ENCODE results near the gene ART3. TPM values are rescaled to one million over a fixed set of nuclear protein-coding genes. Genes with fewer than 3 reads are reported as not detected.
A peak's percentile ranks its signal among the peaks of the same experiment; 100 is the strongest.

The ART3 gene
- total RNA-seq, 1 donor from 2014 or later = 7.3 TPM

- Mint-ChIP-seq H3K36me3 (ENCODE audit: insufficient read depth) (peaks cover 17% of the 10 kb centered on the region), H3K27ac (no peak overlapping the region), H3K9me3 (ENCODE audit: low read depth) (no peaks in the 10 kb centered on the region), H3K27me3 (no peaks in the 10 kb centered on the region), H3K4me3 (ENCODE audit: low read depth) (no peak overlapping the region), H3K4me1 (ENCODE audit: low read depth) (peaks cover 19% of the 10 kb centered on the region)
- no peak for TF ChIP-seq CTCF (IDR thresholded peaks at IDR 0.05; ENCODE audit: unreplicated experiment)
- no peak for DNase-seq (ENCODE audit: low spot score, unreplicated experiment)
Measured at GRCh38 chr4:76144546-76144945, 70.0 kb downstream of the ART3 start.

- H3K4me1 Mint-ChIP-seq (ENCODE audit: low read depth) = peaks cover 19% of the 10 kb centered on the region
- peaks cover 5% of the 10 kb centered on the region for H3K36me3 Mint-ChIP-seq (ENCODE audit: insufficient read depth)
- peak; percentile 37 for DNase-seq (ENCODE audit: low spot score, unreplicated experiment)
- H3K9me3 Mint-ChIP-seq (ENCODE audit: low read depth) = no peaks in the 10 kb centered on the region
- TF ChIP-seq CTCF (IDR thresholded peaks at IDR 0.05; ENCODE audit: unreplicated experiment) = no peak
- peak overlapping the region; percentile 97 for H3K4me3 Mint-ChIP-seq (ENCODE audit: low read depth)
- H3K27me3 Mint-ChIP-seq = no peaks in the 10 kb centered on the region
- H3K27ac Mint-ChIP-seq = peak overlapping the region; percentile 92
Measured at GRCh38 chr4:76147454-76148141, 73.1 kb downstream of the ART3 start.

GRCh38 chr4:76148142-76148865, 73.8 kb downstream of the ART3 start, which contains the start of gene NUP54:
Gene NUP54 (minus strand): TSS chr4:76148397. CDS start chr4:76148374, 23 bp downstream.
- H3K27me3 Mint-ChIP-seq = no peaks in the 10 kb centered on the region
- peak within 1 kb of the TSS; percentile 92 for H3K27ac Mint-ChIP-seq
- H3K4me1 Mint-ChIP-seq (ENCODE audit: low read depth) = peaks cover 19% of the 10 kb centered on the region
- no peak for TF ChIP-seq CTCF (IDR thresholded peaks at IDR 0.05; ENCODE audit: unreplicated experiment)
- H3K4me3 Mint-ChIP-seq (ENCODE audit: low read depth) = peak within 1 kb of the TSS; percentile 97
- peak; percentile 86 for DNase-seq (ENCODE audit: low spot score, unreplicated experiment)
- peaks cover 3% of the 10 kb centered on the region for H3K36me3 Mint-ChIP-seq (ENCODE audit: insufficient read depth)
- no peaks in the 10 kb centered on the region for H3K9me3 Mint-ChIP-seq (ENCODE audit: low read depth)

GRCh38 chr4:76153356-76153755, 78.8 kb downstream of the ART3 start:
- DNase-seq (ENCODE audit: low spot score, unreplicated experiment) = no peak
- TF ChIP-seq CTCF (IDR thresholded peaks at IDR 0.05; ENCODE audit: unreplicated experiment) = no peak
- H3K27ac Mint-ChIP-seq = no peak overlapping the region
- peaks cover 5% of the 10 kb centered on the region for H3K9me3 Mint-ChIP-seq (ENCODE audit: low read depth)
- H3K4me3 Mint-ChIP-seq (ENCODE audit: low read depth) = no peak overlapping the region
- H3K36me3 Mint-ChIP-seq (ENCODE audit: insufficient read depth) = peaks cover 3% of the 10 kb centered on the region
- peaks cover 8% of the 10 kb centered on the region for H3K4me1 Mint-ChIP-seq (ENCODE audit: low read depth)
- no peaks in the 10 kb centered on the region for H3K27me3 Mint-ChIP-seq

- H3K27ac Mint-ChIP-seq = no peak overlapping the region
- TF ChIP-seq CTCF (IDR thresholded peaks at IDR 0.05; ENCODE audit: unreplicated experiment) = no peak
- H3K4me1 Mint-ChIP-seq (ENCODE audit: low read depth) = no peaks in the 10 kb centered on the region
Measured at GRCh38 chr4:76155979-76156378, 81.5 kb downstream of the ART3 start.

More at GRCh38 chr4:76155979-76156378, 81.5 kb downstream of the ART3 start:
- H3K36me3 Mint-ChIP-seq (ENCODE audit: insufficient read depth) = peaks cover 9% of the 10 kb centered on the region
- H3K27me3 Mint-ChIP-seq = no peaks in the 10 kb centered on the region
- peaks cover 5% of the 10 kb centered on the region for H3K9me3 Mint-ChIP-seq (ENCODE audit: low read depth)
- no peak for DNase-seq (ENCODE audit: low spot score, unreplicated experiment)
- H3K4me3 Mint-ChIP-seq (ENCODE audit: low read depth) = no peak overlapping the region

All from progenitor cell of endocrine pancreas (in vitro differentiated cells).